Measurements from ENCODE around the gene CALY. TPM values are rescaled to one million over a fixed set of nuclear protein-coding genes. Genes with fewer than 3 reads are reported as not detected.

CALY gene
- polyA plus RNA-seq, 1 of the 3 experiments (the other 2 are of a cell fraction), result 3.3 TPM

DNA sequence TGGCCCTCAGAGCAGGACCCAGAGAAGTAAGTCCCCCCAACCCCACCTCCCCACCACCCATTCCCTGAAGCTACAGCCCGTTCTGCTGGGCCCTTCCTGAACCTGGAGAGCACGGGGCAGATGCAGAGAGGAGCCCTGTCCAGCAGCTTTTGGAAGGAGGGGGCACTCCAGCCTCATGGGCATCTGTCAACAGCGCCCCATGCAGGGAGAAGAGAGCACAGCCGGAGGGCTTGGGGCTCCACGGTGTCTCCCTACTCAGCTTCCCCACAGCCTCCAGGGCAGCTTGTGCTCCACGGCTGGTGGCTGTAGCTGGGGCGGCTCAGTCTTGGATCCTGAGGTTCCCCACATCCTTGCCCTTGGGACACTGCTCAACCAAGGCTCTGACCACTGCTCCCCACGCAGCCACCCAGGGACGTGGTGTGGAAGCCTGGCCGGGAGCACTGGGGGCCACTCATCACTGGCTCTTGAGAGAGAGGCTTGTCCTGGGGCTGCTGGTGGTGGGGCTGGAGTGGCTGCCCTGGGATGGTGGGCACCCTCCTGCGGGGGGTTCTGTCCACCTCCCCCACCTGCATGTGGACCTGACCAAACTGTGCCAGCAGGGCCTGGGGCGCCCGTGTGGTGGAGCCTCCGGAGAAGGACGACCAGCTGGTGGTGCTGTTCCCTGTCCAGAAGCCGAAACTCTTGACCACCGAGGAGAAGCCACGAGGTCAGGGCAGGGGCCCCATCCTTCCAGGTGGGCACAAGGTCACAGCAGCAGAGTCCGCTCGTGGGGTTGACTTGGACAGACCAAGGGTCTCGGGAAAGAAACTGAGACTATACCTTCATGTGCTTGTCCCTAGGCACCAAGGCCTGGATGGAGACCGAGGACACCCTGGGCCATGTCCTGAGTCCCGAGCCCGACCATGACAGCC lies 15.0 kb upstream of the CALY start:
- Histone ChIP-seq H3K4me3 (ENCODE audit: low read depth in 2 of 2, low read length in 1 of 2) (no peak overlapping the region), H3K9me3 (no peaks in the 10 kb centered on the region), H3K4me1 (ENCODE audit: control insufficient read depth in 1 of 2, insufficient read depth in 2 of 2, low read depth in 1 of 2, low read length in 1 of 2) (peaks cover 0 to 17% of the 10 kb centered on the region in 2 experiments; a peak in 1 of 4 replicates), H4K20me1 (ENCODE audit: insufficient read depth) (no peaks in the 10 kb centered on the region), H3K27ac (ENCODE audit: low read depth in 2 of 2, low read length in 1 of 2) (no peak overlapping the region), H3K9ac (no peak overlapping the region), H3K79me2 (ENCODE audit: insufficient read depth) (no peaks in the 10 kb centered on the region), H3K9me2 (no peaks in the 10 kb centered on the region), H3K4me2 (no peak overlapping the region), H3K27me3 (ENCODE audit: insufficient read depth) (0 out of 2 replicates have a peak, but pooled peaks cover 7% of the 10 kb centered on the region), H3K36me3 (replicated peaks in 1 of 2; ENCODE audit: control insufficient read depth in 1 of 2, insufficient read depth in 2 of 2, low read length in 1 of 2) (peaks cover 0 to 3% of the 10 kb centered on the region in 2 experiments), H2AFZ (ENCODE audit: low read depth) (no peak overlapping the region), H3F3A (replicated peaks; ENCODE audit: insufficient read depth) (no peaks in the 10 kb centered on the region)
- DNase-seq, result no peak
- TF ChIP-seq, protein P1, sequence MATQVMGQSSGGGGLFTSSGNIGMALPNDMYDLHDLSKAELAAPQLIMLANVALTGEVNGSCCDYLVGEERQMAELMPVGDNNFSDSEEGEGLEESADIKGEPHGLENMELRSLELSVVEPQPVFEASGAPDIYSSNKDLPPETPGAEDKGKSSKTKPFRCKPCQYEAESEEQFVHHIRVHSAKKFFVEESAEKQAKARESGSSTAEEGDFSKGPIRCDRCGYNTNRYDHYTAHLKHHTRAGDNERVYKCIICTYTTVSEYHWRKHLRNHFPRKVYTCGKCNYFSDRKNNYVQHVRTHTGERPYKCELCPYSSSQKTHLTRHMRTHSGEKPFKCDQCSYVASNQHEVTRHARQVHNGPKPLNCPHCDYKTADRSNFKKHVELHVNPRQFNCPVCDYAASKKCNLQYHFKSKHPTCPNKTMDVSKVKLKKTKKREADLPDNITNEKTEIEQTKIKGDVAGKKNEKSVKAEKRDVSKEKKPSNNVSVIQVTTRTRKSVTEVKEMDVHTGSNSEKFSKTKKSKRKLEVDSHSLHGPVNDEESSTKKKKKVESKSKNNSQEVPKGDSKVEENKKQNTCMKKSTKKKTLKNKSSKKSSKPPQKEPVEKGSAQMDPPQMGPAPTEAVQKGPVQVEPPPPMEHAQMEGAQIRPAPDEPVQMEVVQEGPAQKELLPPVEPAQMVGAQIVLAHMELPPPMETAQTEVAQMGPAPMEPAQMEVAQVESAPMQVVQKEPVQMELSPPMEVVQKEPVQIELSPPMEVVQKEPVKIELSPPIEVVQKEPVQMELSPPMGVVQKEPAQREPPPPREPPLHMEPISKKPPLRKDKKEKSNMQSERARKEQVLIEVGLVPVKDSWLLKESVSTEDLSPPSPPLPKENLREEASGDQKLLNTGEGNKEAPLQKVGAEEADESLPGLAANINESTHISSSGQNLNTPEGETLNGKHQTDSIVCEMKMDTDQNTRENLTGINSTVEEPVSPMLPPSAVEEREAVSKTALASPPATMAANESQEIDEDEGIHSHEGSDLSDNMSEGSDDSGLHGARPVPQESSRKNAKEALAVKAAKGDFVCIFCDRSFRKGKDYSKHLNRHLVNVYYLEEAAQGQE (IDR thresholded peaks at IDR 0.05; ENCODE audit: low read depth, low read length), result no peak
- TF ChIP-seq TEAD4 (IDR thresholded peaks at IDR 0.05; ENCODE audit: borderline replicate concordance, insufficient read depth) (no peak), RXRA (IDR thresholded peaks at IDR 0.05; ENCODE audit: borderline replicate concordance, low read depth) (no peak), POLR2AphosphoS5 (IDR thresholded peaks at IDR 0.05; ENCODE audit: low read depth, low read length) (no peak), JUND (IDR thresholded peaks at IDR 0.05) (no peak), CHD2 (IDR thresholded peaks at IDR 0.05; ENCODE audit: low read length, partially characterized antibody) (no peak), EP300 (IDR thresholded peaks at IDR 0.05; ENCODE audit: borderline replicate concordance in 1 of 2, low read depth in 1 of 2, low read length in 1 of 2) (no peak)
- WGBS (ENCODE audit: low lambda C conversion rate), result 56% methylated on average over 12 of the region's 24 CpGs
- CTCF ChIA-PET, result no interaction called here
- POLR2A ChIA-PET, result interaction anchor here (1.5 kb wide), 1 partner anchor 28 kb away, joined by 3 read pairs; no protein-coding TSS in a partner anchor

GRCh38 chr10:133350950-133351329 lies 14.2 kb upstream of the CALY start:
- H2AFZ ChIP-seq (ENCODE audit: low read depth), result no peak overlapping the region

More at GRCh38 chr10:133350950-133351329, 14.2 kb upstream of the CALY start:
- CTCF ChIA-PET, result interaction anchor here (1.2 kb wide), 1 partner anchor 21 kb away, joined by 5 read pairs; no protein-coding TSS in a partner anchor
- Histone ChIP-seq H3K9me3 (no peaks in the 10 kb centered on the region), H4K20me1 (ENCODE audit: insufficient read depth) (no peaks in the 10 kb centered on the region), H3K27ac (ENCODE audit: low read depth in 2 of 2, low read length in 1 of 2) (no peak overlapping the region), H3K27me3 (ENCODE audit: insufficient read depth) (0 out of 2 replicates have a peak, but pooled peaks cover 7% of the 10 kb centered on the region), H3K79me2 (ENCODE audit: insufficient read depth) (no peaks in the 10 kb centered on the region), H3F3A (replicated peaks; ENCODE audit: insufficient read depth) (no peaks in the 10 kb centered on the region), H3K36me3 (replicated peaks in 1 of 2; ENCODE audit: control insufficient read depth in 1 of 2, insufficient read depth in 2 of 2, low read length in 1 of 2) (peaks cover 0 to 3% of the 10 kb centered on the region in 2 experiments), H3K4me3 (ENCODE audit: low read depth in 2 of 2, low read length in 1 of 2) (no peak overlapping the region), H3K4me2 (no peak overlapping the region), H3K4me1 (ENCODE audit: control insufficient read depth in 1 of 2, insufficient read depth in 2 of 2, low read depth in 1 of 2, low read length in 1 of 2) (peaks cover 0 to 11% of the 10 kb centered on the region in 2 experiments; a peak in 1 of 4 replicates), H3K9ac (no peak overlapping the region), H3K9me2 (no peaks in the 10 kb centered on the region)
- 8% methylated on average over 5 of the region's 13 CpGs for WGBS (ENCODE audit: low lambda C conversion rate)
- TF ChIP-seq SMC3 (IDR thresholded peaks at IDR 0.05; ENCODE audit: low read depth, low read length) (no peak), RCOR1 (IDR thresholded peaks at IDR 0.05; ENCODE audit: low read length) (no peak), GABPA (IDR thresholded peaks at IDR 0.05; ENCODE audit: low read depth) (no peak), RFX5 (IDR thresholded peaks at IDR 0.05; ENCODE audit: low read length) (no peak), YY1 (IDR thresholded peaks at IDR 0.05; ENCODE audit: low read depth) (no peak), RXRA (IDR thresholded peaks at IDR 0.05; ENCODE audit: borderline replicate concordance, low read depth) (no peak), EP300 (IDR thresholded peaks at IDR 0.05; ENCODE audit: borderline replicate concordance in 1 of 2, low read depth in 1 of 2, low read length in 1 of 2) (no peak), JUND (IDR thresholded peaks at IDR 0.05) (no peak), SIN3A (IDR thresholded peaks at IDR 0.05; ENCODE audit: borderline replicate concordance, low read depth, low read length) (no peak)
- TF ChIP-seq, protein P2, sequence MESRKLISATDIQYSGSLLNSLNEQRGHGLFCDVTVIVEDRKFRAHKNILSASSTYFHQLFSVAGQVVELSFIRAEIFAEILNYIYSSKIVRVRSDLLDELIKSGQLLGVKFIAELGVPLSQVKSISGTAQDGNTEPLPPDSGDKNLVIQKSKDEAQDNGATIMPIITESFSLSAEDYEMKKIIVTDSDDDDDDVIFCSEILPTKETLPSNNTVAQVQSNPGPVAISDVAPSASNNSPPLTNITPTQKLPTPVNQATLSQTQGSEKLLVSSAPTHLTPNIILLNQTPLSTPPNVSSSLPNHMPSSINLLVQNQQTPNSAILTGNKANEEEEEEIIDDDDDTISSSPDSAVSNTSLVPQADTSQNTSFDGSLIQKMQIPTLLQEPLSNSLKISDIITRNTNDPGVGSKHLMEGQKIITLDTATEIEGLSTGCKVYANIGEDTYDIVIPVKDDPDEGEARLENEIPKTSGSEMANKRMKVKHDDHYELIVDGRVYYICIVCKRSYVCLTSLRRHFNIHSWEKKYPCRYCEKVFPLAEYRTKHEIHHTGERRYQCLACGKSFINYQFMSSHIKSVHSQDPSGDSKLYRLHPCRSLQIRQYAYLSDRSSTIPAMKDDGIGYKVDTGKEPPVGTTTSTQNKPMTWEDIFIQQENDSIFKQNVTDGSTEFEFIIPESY (IDR thresholded peaks at IDR 0.05; ENCODE audit: borderline replicate concordance, low read depth), result no peak
- TF ChIP-seq, protein P3, sequence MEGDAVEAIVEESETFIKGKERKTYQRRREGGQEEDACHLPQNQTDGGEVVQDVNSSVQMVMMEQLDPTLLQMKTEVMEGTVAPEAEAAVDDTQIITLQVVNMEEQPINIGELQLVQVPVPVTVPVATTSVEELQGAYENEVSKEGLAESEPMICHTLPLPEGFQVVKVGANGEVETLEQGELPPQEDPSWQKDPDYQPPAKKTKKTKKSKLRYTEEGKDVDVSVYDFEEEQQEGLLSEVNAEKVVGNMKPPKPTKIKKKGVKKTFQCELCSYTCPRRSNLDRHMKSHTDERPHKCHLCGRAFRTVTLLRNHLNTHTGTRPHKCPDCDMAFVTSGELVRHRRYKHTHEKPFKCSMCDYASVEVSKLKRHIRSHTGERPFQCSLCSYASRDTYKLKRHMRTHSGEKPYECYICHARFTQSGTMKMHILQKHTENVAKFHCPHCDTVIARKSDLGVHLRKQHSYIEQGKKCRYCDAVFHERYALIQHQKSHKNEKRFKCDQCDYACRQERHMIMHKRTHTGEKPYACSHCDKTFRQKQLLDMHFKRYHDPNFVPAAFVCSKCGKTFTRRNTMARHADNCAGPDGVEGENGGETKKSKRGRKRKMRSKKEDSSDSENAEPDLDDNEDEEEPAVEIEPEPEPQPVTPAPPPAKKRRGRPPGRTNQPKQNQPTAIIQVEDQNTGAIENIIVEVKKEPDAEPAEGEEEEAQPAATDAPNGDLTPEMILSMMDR (IDR thresholded peaks at IDR 0.05), result no peak
- POLR2A ChIA-PET, result interaction anchor here (1.5 kb wide), 1 partner anchor 27 kb away, joined by 3 read pairs; no protein-coding TSS in a partner anchor
- no peak for DNase-seq

All from SK-N-SH (cell line).